GM21737 (cell line): Measurements from ENCODE around the gene LENEP.
"Not testable (repeated sequence)": the region's sequence is repeated elsewhere in the genome, so short reads cannot be mapped to it uniquely, and the experiment has no call there.

Experiments
- ATAC-seq: cut with Tn5 transposase; IDR thresholded peaks from one replicate; pipeline ENCODE4 v1.9.1; 2021; ENCODE audit warnings: mild to moderate bottlenecking, moderate library complexity; ENCODE audit not compliant: unreplicated experiment

Gene LENEP

GRCh38 chr1:154974808-154975408, 18.5 kb upstream of the LENEP start:
- peak; percentile 41 for ATAC-seq

- ATAC-seq = no peak
Measured at GRCh38 chr1:154975409-154976059, 17.9 kb upstream of the LENEP start.

GRCh38 chr1:154977762-154978161, 15.6 kb upstream of the LENEP start:
- not testable (repeated sequence) for ATAC-seq

GRCh38 chr1:154978360-154978759, 15.0 kb upstream of the LENEP start:
- ATAC-seq = no peak

GRCh38 chr1:154982341-154982740, 11.0 kb upstream of the LENEP start:
- ATAC-seq = no peak

DNA sequence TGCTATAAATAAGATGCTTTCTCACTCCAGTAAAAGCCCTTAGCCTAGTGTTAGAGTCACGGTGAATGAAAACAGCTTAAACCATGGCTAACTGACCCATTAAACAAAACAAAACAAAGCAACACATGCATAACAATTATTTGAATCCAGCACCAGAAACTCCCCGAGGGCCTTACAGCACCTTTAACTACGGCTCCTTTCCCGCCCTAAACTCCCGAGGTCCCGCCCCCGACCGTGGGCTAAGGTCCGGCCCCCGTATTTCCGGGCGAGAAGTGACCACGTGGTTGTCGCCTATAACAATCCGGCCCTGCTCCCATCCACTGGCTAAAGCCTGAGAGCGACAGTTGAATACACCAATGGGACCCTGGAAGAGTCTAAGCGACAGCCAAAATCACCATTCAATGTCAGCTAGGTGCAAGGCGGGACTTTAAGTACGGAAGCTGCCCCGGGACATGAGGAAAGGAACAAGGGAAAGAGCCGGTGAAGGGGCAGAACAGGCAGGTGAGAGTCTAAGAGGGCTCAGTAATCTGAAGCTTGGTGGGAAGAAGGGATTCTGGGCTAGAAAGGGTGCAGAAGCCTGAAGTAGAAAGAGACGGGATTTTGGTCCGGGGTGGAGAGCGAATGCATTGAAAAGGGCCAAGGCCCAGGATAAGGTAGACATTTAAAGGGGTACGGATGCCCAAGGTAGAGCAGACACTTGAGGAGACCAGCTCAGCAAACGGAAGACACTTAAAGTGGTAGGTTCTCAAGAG, 10.3 kb upstream of the LENEP start, which contains the start of gene FLAD1:
Gene FLAD1 (plus strand): TSS at position 448 of the 752 bp plus-strand sequence. CDS start 351 bp downstream, outside the sequence.
- peak; percentile 97 for ATAC-seq

DNA sequence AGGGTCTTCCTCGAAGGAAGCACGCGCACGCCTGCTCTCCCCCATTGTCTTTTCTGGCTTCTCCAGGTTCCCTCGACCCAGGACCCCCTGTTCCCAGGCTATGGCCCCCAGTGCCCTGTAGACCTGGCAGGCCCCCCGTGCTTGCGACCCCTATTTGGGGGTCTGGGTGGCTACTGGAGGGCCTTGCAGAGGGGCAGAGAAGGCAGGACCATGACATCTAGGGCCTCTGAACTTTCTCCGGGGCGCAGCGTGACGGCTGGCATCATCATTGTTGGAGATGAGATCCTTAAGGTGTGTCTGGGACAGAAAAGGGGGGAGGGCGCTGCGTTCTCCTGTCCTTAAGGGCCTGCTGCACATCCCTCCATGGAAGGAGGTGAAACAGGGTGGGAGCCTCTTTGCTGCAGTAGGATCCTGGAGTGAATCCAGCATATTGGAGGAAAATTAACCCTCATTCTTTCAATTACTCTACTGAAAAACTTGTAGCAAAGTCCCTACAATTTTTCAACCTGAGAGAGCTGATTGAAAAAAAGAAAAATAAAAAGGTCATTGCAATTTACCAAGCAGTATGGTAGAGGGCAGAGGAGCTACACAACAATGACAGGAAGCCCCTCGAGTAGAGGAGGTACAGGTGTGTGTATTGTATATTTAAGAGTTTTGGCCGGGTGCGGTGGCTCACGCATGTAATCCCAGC, 9.5 kb upstream of the LENEP start:
- ATAC-seq = no peak

- not testable (repeated sequence) for ATAC-seq
Measured at GRCh38 chr1:154986736-154987135, 6.7 kb upstream of the LENEP start.

DNA sequence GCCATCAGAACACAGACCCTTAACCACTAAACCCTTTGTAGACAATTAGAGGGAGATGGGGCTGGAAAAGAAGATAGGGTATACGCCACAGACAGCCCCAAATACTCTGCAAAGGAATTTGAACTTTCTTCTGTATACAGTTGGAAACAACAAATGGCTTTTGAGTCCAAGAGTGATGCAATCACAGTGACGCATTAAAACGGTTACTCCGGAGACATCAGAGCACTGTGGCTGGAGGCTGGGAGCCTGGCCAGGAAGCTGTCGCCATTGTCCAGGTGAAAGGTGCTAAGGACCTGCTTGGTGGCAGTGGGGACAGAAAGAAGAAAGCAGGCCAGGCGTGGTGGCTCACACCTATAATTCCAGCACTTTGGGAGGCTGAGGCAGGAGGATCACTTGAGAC, 6.1 kb upstream of the LENEP start:
- no peak for ATAC-seq

GRCh38 chr1:154988058-154988954, 5.1 kb upstream of the LENEP start:
- no peak for ATAC-seq

DNA sequence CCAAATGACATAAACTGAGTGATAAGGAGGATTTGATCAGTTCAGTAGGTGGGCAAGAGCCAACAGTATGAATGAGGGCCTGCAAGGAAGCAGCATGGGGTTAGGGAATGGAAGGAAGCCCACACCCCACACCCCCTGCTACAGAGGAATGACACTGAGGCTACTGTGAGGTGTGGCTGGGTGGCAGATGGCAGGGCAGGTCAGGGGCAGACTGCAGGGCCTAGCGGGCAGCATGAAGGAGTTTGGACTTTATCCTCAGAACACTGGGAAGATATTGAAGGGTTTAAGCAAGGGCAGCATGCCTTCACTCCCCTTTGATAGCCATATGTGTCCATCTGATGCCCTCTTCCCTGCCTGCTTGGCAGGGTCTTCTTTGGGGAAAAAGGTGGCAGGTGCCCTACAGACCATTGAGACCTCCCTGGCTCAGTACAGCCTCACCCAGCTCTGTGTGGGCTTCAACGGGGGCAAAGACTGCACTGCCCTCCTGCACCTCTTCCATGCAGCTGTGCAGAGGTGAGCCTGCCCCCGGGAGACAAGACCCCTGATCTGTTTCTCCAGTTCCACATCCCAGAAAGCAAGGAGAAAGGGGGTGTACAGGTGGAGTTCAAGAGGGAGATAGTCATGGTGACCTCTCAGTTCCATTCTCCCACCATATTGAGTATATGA, 4.1 kb upstream of the LENEP start:
- no peak for ATAC-seq

DNA sequence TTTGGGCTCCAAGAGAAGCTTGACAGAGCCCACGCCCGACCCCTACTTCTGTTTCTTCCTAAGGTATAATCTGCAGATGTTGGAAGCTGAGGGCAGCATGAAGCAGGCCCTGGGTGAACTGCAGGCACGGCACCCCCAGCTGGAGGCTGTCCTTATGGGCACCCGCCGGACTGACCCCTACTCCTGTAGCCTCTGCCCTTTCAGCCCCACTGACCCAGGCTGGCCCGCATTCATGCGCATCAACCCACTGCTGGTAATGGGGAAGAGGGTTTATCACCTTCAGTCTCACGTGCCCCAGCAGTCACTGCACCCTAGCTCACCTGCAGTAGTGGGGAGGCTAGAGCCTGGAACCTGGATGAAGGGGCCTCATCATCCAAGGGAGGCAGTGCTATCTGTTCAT, 3.1 kb upstream of the LENEP start:
- no peak for ATAC-seq

- no peak for ATAC-seq
Measured at GRCh38 chr1:154992721-154993571, 440 bp upstream of the LENEP start.

GRCh38 chr1:154994269-154994587, 842 bp downstream of the LENEP start:
- no peak for ATAC-seq

- ATAC-seq = no peak
Measured at GRCh38 chr1:154994591-154994990, 1.2 kb downstream of the LENEP start.

DNA sequence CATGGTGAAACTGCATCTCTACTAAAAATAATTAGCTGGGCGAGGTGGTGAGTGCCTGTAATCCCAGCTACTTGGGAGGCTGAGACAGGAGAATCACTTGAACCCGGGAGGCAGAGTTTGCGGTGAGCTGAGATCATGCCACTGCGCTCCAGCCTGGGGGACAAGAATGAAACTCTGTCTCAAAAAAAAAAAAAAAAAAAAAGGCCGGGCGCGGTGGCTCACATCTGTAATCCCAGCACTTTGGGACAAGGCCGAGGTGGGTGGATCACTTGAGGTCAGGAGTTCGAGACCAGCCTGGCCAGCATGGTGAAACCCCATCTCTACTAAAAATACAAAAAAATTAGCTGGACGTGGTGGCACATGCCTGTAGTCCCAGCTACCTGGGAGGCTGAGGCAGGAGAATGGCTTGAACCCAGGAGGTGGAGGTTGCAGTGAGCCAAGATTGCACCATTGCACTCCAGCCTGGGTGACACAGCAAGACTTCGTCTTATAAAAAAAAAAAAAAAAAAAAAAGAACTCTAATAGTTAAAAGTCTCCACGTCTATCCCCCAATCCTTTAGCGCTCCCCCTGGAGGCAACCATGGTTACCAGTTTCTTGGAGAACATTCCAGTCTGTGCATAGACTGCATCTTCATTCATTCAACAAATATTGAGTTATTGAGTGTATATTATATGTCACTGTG, 2.1 kb downstream of the LENEP start:
- ATAC-seq = not testable (repeated sequence)

GRCh38 chr1:154996966-154997701, 3.7 kb downstream of the LENEP start:
- ATAC-seq = no peak
